Epithelial cell of esophagus (primary cell): ENCODE results near the gene KRT33A.
"Not testable (repeated sequence)": the region's sequence is repeated elsewhere in the genome, so short reads cannot be mapped to it uniquely, and the experiment has no call there.

Source experiments
- DNase-seq: peaks from one replicate; pipeline ENCODE4 v3.0.0; 2010; ENCODE audit warnings: low read depth
- H3K4me3 ChIP-seq: 2 replicates; pipeline ENCODE4 v1.5.1; 2011; ENCODE audit warnings: mild to moderate bottlenecking, low read length, control low read depth
- CTCF ChIP-seq: IDR thresholded peaks from 2 replicates; pipeline ENCODE4 v1.5.1; 2011; ENCODE audit warnings: low read depth, mild to moderate bottlenecking, low read length, control low read depth, inconsistent platforms; ENCODE audit not compliant: insufficient read depth; ENCODE audit errors: missing control alignments

KRT33A gene

GRCh38 chr17:41350381-41350878, at the start of gene KRT33A:
TSS of gene KRT33A (minus strand) at chr17:41350828. CDS start at chr17:41350767, 61 bp downstream.
- DNase-seq, H3K4me3 ChIP-seq: not testable (repeated sequence)

DNA sequence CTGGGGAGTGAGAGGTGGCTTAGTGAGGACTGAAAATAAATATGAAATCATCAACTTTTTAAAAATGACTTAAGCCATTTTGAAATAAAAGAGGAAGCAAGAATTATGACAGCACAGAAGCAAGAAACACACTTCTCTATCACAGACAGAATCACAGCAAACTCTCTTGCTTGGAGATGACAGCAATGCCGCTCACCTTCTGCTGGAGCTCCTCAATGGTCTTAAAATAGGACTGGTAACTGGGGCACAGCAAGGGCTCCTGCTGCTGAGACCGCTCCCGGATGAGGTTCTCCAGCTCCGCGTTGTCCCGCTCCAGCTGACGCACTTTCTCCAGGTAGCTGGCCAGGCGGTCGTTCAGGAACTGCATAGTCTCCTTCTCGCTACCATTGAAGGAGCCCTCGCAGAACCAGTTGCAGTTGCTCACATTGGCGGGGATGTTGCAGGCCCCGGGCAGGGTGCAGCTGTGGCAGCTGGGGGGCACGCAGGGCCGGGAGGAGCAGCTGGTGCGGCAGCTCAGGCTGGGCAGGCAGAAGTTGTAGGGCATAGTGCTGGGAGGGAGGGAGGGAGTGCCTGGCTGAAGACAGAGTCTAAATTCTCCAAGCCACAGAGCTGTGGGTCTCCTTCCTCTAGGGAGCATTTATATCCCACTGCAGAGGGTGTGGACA, 46.5 kb upstream of the KRT33A start, which contains the start of gene KRT31:
Gene KRT31, minus strand, starts transcription at position 613 of the 665 bp plus-strand sequence. Its CDS starts 69 bp downstream, at position 544.
- H3K4me3 ChIP-seq, result no peak within 1 kb of the TSS
- TF ChIP-seq CTCF, result no peak
- no peak for DNase-seq

- DNase-seq, result no peak
- no peak overlapping the region for H3K4me3 ChIP-seq
- TF ChIP-seq CTCF, result no peak
Measured at GRCh38 chr17:41396340-41396739, 45.7 kb upstream of the KRT33A start.

- no peak overlapping the region for H3K4me3 ChIP-seq
- no peak for TF ChIP-seq CTCF
- DNase-seq, result no peak
Measured at GRCh38 chr17:41395611-41396010, 45.0 kb upstream of the KRT33A start.

DNA sequence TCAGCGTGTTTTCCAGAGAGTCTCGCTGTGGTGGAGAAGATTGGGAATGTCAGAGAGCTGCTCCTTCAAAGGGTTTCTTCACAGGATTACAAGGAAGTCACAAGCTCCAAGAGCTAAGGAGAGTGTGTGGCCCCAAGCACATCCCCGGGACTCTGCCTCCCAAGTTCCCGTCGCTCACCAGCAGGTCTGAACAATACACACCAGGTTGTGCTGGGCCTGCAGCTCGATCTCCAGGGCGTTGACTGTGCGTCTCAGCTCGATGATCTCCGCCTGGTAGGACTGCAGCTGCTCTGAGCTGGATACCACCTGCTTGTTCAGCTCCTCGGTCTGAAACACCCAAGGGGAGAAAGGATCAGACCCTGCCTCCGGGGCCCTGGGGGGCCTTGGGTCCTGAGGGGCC, 44.4 kb upstream of the KRT33A start:
- H3K4me3 ChIP-seq, DNase-seq: not testable (repeated sequence)

GRCh38 chr17:41394254-41394996, 43.8 kb upstream of the KRT33A start:
- peak; percentile 97 for DNase-seq
- H3K4me3 ChIP-seq, result no peak overlapping the region
- no peak for TF ChIP-seq CTCF

GRCh38 chr17:41393826-41394225, 43.2 kb upstream of the KRT33A start:
- H3K4me3 ChIP-seq, result no peak overlapping the region
- TF ChIP-seq CTCF, result no peak
- DNase-seq, result no peak

DNA sequence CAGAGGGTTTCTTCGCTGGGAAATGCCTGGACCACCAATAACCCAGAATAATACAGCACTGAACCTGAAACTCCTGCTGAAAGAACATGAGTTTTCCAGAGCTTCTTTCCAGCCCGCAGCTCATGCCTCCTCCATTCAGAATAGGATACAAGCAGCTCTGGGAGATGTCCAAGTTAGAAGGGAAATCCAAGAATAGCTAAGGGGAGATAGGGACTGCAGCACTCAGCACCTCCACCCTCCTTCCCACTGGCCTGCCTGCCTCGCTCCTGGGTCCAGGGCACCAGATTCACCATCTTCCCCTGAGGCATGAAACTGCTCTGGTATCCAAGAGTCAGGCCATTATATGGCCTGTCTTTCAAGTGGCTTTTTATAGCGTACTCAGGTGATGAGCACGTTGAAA, 42.7 kb upstream of the KRT33A start:
- DNase-seq, result no peak
- no peak overlapping the region for H3K4me3 ChIP-seq
- no peak for TF ChIP-seq CTCF
